HL-60 (cell line): ENCODE measurements around the gene PDE6D.

Experiments used
- DNase-seq, 2 experiments: peaks; one replicate each; pipeline ENCODE4 v3.0.0-alpha.2; 2010 to 2020; ENCODE audit warnings: low read depth in 1 of 2, low spot score in 1 of 2
- H3K27ac ChIP-seq: fragments of 250-450 bp; sonication (Bioruptor Pico); replicated peaks from 2 replicates; pipeline ENCODE4 v1.5.1; 2020; ENCODE audit warnings: mild to moderate bottlenecking, moderate library complexity
- H3K27me3 ChIP-seq: fragments of 250-450 bp; sonication (Bioruptor Pico); 2 replicates; pipeline ENCODE4 v1.5.1; 2021; ENCODE audit warnings: mild to moderate bottlenecking, moderate library complexity; ENCODE audit not compliant: insufficient read depth, poor library complexity, severe bottlenecking
- H3K4me3 ChIP-seq: replicated peaks from 2 replicates; pipeline ENCODE4 v1.5.1; 2011; ENCODE audit warnings: mild to moderate bottlenecking, control low read depth, low read length; ENCODE audit not compliant: insufficient read depth
- GABPA ChIP-seq: IDR thresholded peaks from 2 replicates; pipeline ENCODE4 v1.6.1; 2012; ENCODE audit warnings: low read depth
- POLR2AphosphoS5 ChIP-seq: IDR thresholded peaks from 2 replicates; pipeline ENCODE4 v1.6.1; 2012; ENCODE audit warnings: low read depth
- SPI1 ChIP-seq: IDR thresholded peaks from 2 replicates; pipeline ENCODE4 v1.6.1; 2012; ENCODE audit warnings: low read depth, mild to moderate bottlenecking, borderline replicate concordance
- TF ChIP-seq, protein P1 (sequence below): IDR thresholded peaks from 2 replicates; pipeline ENCODE4 v1.6.1; 2012; ENCODE audit warnings: low read depth; ENCODE audit not compliant: insufficient replicate concordance
- TF ChIP-seq, protein P2 (sequence below): IDR thresholded peaks from one replicate; pipeline ENCODE4 v1.5.1; 2011; ENCODE audit warnings: low read length, control low read depth, inconsistent platforms; ENCODE audit not compliant: insufficient read depth

Gene PDE6D

DNA sequence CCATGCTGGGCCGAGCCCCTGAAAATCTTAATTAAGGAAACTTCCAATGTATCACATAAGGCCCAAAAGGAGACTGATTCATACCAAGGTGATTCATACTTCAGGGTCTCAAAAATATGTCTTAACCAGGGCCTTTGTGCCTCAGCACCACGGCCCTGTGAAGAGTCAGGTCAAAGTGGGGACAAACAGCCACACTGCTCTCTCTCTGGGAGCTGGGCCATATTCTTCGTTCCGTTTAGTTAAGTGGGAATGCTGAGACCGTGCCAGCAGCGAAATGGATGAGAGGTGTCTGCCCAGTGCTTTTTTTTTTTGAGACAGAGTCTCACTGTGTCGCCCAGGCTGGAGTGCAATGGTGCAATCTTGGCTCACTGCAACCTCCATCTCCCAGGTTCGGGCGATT is 82.1 kb downstream of the PDE6D start:
- no peak for DNase-seq
- H3K4me3 ChIP-seq, result no peak overlapping the region
- TF ChIP-seq, protein P1, sequence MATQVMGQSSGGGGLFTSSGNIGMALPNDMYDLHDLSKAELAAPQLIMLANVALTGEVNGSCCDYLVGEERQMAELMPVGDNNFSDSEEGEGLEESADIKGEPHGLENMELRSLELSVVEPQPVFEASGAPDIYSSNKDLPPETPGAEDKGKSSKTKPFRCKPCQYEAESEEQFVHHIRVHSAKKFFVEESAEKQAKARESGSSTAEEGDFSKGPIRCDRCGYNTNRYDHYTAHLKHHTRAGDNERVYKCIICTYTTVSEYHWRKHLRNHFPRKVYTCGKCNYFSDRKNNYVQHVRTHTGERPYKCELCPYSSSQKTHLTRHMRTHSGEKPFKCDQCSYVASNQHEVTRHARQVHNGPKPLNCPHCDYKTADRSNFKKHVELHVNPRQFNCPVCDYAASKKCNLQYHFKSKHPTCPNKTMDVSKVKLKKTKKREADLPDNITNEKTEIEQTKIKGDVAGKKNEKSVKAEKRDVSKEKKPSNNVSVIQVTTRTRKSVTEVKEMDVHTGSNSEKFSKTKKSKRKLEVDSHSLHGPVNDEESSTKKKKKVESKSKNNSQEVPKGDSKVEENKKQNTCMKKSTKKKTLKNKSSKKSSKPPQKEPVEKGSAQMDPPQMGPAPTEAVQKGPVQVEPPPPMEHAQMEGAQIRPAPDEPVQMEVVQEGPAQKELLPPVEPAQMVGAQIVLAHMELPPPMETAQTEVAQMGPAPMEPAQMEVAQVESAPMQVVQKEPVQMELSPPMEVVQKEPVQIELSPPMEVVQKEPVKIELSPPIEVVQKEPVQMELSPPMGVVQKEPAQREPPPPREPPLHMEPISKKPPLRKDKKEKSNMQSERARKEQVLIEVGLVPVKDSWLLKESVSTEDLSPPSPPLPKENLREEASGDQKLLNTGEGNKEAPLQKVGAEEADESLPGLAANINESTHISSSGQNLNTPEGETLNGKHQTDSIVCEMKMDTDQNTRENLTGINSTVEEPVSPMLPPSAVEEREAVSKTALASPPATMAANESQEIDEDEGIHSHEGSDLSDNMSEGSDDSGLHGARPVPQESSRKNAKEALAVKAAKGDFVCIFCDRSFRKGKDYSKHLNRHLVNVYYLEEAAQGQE, result no peak
- TF ChIP-seq, protein P2, sequence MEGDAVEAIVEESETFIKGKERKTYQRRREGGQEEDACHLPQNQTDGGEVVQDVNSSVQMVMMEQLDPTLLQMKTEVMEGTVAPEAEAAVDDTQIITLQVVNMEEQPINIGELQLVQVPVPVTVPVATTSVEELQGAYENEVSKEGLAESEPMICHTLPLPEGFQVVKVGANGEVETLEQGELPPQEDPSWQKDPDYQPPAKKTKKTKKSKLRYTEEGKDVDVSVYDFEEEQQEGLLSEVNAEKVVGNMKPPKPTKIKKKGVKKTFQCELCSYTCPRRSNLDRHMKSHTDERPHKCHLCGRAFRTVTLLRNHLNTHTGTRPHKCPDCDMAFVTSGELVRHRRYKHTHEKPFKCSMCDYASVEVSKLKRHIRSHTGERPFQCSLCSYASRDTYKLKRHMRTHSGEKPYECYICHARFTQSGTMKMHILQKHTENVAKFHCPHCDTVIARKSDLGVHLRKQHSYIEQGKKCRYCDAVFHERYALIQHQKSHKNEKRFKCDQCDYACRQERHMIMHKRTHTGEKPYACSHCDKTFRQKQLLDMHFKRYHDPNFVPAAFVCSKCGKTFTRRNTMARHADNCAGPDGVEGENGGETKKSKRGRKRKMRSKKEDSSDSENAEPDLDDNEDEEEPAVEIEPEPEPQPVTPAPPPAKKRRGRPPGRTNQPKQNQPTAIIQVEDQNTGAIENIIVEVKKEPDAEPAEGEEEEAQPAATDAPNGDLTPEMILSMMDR, result no peak
- TF ChIP-seq POLR2AphosphoS5 (no peak), GABPA (no peak), SPI1 (no peak)
- H3K27me3 ChIP-seq, result no peaks in the 10 kb centered on the region
- no peak overlapping the region for H3K27ac ChIP-seq

GRCh38 chr2:231696004-231696367 is 85.1 kb downstream of the PDE6D start:
- H3K27me3 ChIP-seq, result no peaks in the 10 kb centered on the region
- H3K4me3 ChIP-seq, result no peak overlapping the region
- TF ChIP-seq POLR2AphosphoS5, result no peak
- TF ChIP-seq, protein P1, result no peak
- TF ChIP-seq SPI1, result no peak
- no peak overlapping the region for H3K27ac ChIP-seq
- no peak for DNase-seq

DNA sequence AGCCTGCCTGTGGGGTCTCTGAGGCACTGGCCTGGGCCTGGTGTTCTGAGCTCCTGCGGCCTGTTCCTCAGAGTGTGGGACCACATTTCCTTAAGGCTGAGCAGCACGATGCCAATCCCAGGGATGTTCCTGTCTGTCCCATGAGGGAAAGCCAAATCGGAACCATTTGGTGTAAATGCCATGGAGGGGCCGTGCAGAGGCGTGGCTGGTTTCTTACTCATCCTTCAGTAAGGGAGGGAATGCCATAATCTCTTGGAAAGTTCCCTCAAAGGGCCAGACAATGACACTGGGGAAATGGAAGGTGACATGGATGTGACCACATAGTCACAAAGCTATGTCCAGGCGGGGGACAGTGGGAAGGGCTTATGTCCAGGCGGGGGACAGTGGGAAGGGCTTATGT is 87.1 kb downstream of the PDE6D start:
- TF ChIP-seq, protein P2, result no peak
- no peak for TF ChIP-seq GABPA
- TF ChIP-seq, protein P1, result no peak
- H3K27ac ChIP-seq, result no peak overlapping the region

GRCh38 chr2:231692847-231693246 is 88.2 kb downstream of the PDE6D start:
- no peak for TF ChIP-seq GABPA
- no peak for TF ChIP-seq POLR2AphosphoS5
- TF ChIP-seq SPI1, result no peak
- TF ChIP-seq, protein P2, result no peak
- TF ChIP-seq, protein P1, result no peak
- DNase-seq, result no peak
- H3K27ac ChIP-seq, result peak overlapping the region; percentile 58

More for the DNA sequence above, 87.1 kb downstream of the PDE6D start:
- no peak for DNase-seq
- Histone ChIP-seq H3K4me3 (no peak overlapping the region), H3K27me3 (no peaks in the 10 kb centered on the region)

More at GRCh38 chr2:231692847-231693246, 88.2 kb downstream of the PDE6D start:
- Histone ChIP-seq H3K4me3 (no peak overlapping the region), H3K27me3 (no peaks in the 10 kb centered on the region)
